GM12891 (cell line): ENCODE data around the gene CEP63.

Experiments
- PAX5 ChIP-seq: IDR thresholded peaks from 2 replicates; pipeline ENCODE4 v1.6.1; 2011; ENCODE audit warnings: low read length, moderate library complexity, mild to moderate bottlenecking; ENCODE audit not compliant: insufficient read depth, severe bottlenecking
- POLR2A ChIP-seq: IDR thresholded peaks from 2 replicates; pipeline ENCODE4 v1.6.1; 2011; ENCODE audit warnings: low read depth, low read length, control low read depth
- POLR2AphosphoS5 ChIP-seq: IDR thresholded peaks from 2 replicates; pipeline ENCODE4 v1.6.1; 2011; ENCODE audit warnings: low read depth, low read length, control low read depth
- POU2F2 ChIP-seq: IDR thresholded peaks from 2 replicates; pipeline ENCODE4 v1.6.1; 2011; ENCODE audit warnings: low read depth, mild to moderate bottlenecking, control low read depth, low read length, moderate library complexity
- TAF1 ChIP-seq: IDR thresholded peaks from 2 replicates; pipeline ENCODE4 v1.6.1; 2011; ENCODE audit warnings: low read depth, low read length, control low read depth

DNA sequence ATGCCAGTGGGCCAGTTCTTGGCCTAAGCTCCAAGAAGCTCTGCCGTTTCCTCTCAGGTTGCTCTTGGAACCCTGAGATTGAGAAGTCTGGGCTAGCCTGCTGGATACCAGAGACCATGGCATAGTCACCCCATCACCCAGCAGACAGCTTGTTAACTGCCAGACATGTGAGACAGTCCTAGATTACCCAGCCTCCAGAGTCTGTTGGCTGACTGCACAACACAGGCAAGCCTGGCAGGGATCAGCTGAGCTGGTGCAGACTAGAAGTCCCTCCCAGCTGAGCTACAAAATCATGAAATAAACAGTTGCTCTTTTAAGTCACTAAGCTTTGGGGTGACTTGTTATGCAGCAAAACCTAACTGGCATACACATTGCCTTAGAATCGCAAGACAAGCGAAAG lies 5.3 kb upstream of the CEP63 start:
- no peak for TF ChIP-seq POLR2A
- TF ChIP-seq POLR2AphosphoS5 = no peak
- TF ChIP-seq POU2F2 = no peak
- TF ChIP-seq TAF1 = no peak
- no peak for TF ChIP-seq PAX5
